HG03095 (cell line): ENCODE measurements around the gene IL26.

Experiments used
- ATAC-seq: cut with Tn5 transposase; IDR thresholded peaks from one replicate; pipeline ENCODE4 v1.9.1; 2021; ENCODE audit warnings: moderate library complexity; ENCODE audit not compliant: unreplicated experiment

IL26 gene, protein sequence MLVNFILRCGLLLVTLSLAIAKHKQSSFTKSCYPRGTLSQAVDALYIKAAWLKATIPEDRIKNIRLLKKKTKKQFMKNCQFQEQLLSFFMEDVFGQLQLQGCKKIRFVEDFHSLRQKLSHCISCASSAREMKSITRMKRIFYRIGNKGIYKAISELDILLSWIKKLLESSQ

DNA sequence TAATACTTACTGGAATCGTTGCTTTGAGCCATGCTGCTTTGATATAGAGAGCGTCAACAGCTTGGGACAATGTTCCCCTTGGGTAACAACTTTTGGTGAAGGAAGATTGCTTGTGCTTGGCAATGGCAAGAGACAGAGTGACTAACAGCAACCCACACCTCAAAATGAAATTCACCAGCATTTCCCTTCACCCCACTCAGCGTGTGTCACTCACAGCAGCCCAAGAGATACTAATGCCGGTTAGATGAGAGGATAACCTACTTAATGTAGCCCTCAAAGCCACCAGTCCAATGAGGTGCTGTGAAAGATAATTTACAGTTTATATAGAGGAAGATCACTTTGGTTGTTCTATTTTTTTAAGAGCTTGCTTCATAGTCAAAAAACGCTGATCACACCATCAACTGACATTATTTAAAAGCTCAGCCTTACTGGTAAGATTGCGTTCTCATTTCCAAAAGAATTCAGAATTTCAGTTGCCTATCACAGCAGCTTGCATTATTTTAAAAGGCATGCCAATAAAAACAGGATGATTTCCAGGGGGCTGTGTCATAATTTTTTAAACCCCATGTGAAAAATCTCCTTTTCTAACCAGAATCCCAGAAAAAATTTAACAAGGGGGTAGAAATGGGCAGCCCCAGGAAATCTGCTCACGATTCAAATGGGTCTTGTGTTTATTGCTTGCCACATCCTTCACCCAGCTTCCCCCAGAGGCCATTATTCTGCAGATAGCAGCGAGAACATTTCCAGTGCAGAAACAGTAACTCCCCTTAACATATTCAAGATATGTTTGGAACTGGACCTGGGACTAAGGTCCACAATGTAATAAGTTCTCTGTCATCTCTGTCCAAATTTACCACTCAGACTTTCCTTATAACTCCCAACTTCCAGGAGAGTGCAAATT lies at the start of gene IL26:
Gene IL26, minus strand, starts transcription at position 235 of the 901 bp plus-strand sequence. Its CDS starts 54 bp downstream, at position 181.
- no peak for ATAC-seq

DNA sequence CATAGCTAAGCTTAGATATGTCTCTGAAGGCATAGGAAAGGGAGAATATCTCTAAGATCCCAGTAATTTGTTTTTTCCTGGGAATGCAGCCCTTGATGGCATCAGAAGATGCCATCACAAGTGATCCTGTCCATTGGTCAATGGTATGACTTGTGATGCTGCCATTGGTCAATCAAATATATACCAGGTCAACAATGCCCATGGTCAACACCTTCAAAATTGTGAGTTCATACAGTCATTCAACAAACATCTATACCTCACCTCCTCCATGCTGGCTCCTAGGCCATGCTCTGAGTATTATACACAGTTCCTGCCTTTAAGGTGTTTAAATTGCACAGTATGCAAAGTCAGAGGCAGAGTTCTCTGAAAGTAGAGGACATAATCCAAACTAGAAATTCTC lies 47.1 kb upstream of the IL26 start:
- no peak for ATAC-seq

DNA sequence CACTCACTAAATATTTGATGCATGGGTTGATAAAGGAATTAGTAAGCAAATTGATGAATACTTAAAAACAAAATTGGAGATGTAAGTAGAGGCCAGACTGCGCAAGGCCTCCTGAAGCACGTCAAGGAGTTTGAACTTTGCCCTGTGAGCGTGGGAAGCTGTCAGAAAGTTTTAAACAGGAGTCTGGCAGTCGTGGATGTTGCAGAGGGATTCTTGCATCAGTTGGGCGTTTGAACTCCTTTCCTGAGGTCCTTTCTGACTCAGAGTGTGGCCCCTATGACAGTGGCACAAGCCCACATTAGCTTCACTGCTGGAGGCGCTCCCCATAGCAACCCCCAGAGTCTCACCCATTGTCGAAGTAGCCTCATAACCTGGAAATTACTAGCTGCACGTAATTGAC lies 45.7 kb upstream of the IL26 start:
- ATAC-seq = no peak

DNA sequence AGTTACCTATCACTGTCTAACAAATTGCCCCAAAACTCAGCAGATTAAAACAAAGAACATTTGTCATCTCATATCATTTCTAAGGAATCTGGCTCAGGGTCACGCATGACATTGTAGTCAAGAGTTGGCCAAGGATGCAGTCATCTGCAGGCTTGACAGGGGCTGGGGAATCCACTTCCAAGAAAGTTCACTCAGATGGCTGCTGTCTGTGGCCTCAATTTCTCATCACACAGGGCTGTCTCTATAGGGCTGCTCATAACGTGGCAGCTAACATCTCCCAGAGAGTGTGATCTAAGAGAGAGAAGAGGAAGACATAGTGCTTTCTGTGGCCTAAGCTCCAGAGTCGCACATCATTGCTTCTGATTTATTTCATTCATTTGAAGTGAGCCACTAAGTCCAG lies 44.7 kb upstream of the IL26 start:
- ATAC-seq = no peak

DNA sequence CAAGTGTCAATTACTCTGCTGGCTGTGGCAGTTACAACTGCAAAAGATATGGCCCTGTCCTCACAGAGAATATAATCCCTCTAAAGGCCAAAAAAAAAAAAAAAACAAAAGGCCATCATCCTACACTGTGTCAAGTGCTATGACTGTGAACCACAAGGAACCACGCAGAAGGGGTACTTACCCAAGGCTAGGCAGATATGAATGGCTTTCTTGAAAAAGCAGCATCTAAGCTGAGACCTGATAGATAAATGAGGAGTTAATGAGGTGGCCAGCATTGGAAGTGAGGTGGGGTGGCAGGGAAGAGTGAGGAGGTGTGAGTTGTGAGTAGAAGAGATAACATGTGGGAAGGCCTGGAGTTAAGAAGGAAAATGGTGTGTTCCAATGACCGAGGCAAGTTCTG lies 44.2 kb upstream of the IL26 start:
- ATAC-seq = no peak

DNA sequence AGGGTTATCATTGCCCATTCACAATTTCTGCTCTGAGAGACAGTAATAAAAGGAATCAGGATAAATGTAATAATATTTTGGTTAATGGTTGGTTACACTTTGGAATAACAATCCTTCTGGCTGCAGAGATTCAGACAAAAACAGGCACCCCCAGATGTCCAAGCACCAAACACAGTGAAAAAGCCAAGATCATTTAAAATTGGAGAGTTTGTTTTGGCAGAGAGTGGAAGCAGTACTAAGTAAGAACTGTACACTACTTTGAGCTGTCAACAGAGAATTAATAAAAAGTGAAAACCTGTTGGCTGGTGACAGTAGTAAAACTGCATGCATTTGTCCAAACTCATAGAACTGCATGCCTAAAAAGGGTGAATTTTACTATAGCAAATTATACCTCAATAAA lies 43.4 kb upstream of the IL26 start:
- ATAC-seq = no peak

DNA sequence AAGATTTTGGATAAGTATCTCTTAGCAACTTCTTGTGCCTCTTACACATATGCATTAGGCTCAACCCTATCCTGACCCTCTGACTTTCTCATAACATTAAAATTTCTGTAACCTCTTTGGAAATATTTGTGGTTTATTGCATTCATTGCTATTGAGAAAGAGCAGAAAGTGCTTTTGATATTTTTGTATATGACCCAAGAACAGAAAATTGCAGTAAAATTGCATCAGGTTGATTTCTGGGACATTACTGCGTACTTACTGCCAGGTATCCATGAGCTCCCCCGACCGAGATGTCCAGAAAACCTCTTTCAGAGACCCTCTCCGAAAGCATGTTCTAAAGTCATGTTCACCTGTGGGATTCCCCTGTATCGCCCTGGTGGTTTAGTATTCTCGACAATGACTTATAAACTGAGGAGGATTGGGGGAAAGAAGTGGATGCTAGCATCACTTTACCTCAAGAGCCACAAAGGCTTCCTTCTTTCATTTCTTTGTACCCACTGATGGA lies 42.3 kb upstream of the IL26 start:
- no peak for ATAC-seq

DNA sequence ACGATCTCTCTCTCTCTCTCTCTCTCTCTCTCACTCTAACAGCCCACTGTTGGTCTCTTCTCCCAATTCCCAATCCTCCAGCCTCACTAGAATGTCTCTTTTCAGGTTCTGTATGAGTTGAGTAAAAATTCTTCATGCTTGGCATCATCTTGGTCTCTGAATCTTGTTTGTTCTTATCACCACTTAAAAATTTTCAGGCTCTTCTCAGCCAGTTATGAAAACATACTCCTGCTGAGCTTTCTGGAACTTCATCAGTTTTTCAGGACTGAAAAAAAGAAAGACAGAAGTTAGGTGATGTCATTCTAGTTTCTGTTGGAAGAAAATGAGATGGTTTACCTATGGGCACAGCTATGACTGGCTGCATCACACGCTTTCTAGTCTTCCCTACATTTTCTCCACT lies 39.2 kb upstream of the IL26 start:
- no peak for ATAC-seq

DNA sequence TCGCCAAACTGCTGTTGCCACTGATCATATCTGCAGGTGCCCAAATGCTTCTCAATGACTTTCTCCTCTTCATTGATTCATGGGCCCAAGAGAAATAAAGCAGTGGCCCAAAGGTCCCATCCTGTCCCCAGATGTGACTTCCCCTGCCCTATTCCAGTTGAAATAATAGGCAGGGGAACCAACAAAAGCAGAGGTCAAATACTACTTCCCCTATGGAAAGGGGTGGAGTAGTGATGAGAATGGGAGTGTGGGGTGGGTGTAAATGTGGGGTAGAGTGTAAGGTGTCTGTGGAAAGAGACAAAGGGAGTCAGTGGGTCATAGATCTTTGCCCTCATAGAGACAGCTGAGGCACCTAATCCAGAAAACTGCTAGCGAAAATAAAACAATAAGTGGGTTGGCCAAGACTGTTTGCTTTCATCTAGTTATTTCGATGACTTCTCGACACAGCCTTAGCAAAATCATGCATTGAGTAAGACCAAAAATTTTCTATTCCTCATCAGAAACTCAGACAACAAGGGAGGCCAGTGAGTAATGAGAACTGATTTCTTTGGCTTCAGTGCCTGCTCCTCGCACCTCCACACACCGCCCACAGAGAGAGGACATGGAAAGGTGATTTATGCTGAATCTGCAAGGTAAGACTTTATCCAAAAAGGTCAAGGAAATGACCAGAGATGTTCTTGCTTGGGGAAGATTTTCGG lies 38.7 kb upstream of the IL26 start:
- no peak for ATAC-seq

DNA sequence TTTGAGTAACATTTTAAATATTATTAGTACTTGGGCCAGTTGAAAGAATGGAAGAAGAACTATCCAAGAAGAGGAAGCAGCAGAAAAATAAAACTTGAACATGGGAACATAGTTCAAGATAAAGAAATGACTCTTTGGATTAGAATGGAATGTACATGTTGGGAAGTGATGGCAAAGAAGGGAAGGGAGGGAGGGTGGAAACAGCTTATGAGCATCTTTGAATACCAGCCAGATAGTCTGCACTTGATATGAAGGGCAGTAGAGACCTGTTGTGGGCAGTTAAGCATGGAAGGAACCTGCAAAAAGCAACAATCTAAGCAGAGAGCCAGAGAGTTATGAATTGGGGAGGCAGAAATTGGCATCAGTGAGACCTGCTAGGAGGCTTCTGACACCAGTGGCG lies 37.8 kb upstream of the IL26 start:
- ATAC-seq = no peak

DNA sequence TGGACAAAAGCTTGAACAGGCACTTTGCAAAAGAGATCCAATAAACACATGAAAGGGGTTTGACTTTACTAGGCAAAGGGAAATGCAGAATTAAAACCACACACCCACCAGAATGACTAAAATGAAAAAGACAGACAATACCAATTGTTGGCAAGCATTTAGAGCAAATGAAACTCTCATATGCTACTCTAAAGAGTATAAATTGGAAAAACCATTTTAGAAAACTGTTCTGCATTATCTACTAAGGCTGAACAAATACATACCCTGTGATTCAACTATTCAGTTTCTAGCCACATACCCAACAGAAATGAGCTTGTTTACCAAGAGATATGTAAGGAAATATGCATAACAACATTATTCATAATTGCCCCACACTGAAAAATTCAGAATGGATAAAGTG lies 36.3 kb upstream of the IL26 start:
- no peak for ATAC-seq

DNA sequence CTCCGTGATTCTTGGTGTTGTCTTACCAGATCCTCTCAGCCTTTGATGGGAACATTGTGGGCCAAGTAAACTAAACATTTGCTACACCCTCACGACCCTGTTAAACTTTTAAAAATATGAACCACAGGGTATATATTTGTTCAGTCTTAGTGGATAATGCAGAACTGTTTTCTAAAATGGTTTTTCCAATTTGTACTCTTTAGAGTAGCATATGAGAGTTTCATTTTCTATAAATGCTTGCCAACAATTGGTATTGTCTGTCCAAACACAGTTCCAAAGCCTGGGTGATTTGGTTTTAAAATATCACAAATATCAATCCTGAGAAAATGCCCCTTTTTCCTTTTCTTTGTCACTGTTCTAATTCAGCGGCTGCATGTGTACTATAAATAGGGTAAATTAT lies 34.5 kb upstream of the IL26 start:
- ATAC-seq = no peak

DNA sequence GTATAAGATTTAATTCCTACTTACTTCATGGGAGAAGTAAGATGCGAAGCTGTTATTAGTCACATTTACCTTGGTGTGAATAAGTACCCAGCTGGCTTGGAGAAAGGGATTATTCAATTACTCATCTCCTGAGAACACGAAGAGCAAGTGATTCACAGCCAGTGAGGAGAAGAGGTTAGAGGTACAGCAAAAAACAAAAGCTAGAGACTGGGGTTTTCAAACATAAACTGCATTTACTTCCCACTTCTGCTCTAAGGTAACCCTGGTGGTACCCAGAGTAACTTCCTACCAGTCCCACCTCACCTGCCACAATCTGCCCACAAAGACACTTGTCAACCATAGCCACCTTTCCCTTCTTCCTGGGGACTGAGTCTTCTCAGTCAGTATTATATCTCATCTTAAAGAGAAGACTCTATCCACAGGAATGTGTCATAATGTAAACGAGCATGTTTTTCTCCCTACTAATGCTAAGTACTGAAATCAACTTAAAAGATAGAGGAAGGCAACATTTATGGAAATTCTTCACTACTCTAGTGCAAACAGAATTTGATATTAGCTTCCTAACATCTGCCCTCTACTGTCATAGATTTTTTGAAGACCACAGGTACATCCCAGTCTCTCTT lies 33.8 kb upstream of the IL26 start:
- no peak for ATAC-seq

DNA sequence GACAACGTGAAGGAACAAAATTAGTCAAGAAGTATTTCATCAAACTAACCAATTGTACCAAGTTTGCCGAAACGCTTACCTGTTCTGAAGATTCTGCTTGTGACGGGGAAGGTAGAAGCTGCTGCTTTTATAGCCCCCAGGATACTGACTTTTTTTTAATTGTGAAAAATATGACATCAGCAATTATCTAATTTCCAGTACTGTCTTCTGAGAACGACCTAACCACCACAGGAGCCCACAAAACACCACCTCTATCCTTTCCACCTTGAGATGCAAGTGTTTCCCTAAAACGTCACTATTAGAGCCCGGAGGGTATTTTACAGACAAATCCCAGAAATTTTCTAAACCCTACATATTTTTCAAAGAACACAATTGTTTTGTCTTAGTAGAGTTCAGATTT lies 27.9 kb upstream of the IL26 start, which contains the start of gene IL22:
Gene IL22, minus strand, starts transcription at position 101 of the 400 bp plus-strand sequence. CDS start 156 bp downstream, outside the sequence.
- ATAC-seq = no peak

DNA sequence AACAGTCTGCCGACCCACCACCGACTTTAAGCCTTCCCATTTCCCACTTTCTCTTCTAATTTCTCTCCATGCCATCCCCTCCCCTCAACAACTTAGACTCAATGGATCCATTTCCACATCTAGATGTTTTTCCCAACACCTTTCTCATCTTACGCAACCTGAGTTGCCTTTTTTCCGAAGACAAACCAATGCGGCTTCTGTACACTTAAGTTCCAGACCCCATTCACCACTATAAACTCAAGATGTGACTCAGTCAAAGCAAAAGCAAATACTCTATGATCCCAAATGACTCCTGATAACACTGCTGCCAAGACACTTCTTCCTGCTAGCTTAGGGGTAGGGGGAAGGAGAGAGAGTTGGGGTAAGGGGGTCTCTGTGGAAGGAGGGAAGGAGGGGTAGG lies 26.5 kb upstream of the IL26 start:
- ATAC-seq = no peak

DNA sequence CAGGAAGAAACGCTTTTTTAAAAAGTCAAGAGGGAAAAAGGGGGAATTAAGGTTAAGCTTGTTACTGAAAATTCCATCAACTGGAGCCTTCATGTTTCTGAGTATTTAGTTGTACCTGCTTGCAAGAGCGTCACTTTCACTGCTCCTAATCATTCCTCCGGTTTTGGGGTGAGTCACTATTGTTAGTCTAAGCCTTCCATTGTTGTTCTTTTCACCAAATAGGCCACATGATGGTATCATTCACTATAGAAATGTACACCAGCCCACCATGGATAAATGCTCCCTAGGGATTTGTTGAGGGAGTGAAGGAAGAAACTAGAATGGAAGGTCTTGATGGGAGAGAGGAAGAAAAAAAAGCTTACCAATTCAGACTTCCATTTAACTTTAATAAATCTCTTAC lies 24.8 kb upstream of the IL26 start:
- no peak for ATAC-seq

DNA sequence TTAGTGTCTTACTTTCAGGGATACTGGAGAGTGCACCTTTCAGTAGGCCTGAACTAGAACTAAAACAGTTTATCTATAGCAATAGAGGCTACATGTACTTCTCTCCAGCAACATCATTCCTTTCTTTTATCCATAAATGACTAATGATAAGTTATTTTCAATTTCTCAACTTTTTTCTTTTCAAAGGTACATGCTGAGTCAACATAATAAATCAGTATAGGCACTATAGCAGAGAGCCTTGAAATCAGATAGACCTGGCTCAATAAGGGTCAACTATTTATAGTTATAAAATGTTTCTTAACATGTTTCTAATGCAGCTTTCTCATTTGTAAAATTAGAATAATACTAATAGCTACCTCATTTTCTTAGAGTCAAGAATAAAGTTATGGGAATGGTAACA lies 22.2 kb upstream of the IL26 start:
- no peak for ATAC-seq

DNA sequence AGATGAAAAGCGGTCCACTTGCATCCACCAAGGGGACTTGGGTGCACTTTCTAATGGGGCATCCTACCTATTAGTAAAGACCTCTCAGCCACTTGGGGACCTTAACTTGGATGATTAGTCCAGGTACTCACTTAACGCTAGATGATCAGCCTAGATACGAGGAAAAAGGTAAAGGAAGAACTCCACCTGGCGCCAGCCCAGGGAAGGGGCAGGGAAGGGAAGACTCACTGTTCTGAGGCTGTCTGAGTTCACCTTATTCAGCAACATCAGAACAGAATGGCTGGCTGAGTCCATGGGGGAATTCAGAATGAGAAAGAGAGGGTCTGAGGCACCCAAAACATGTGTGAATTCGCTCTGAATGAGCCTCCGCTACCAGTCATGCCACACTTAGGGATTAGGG lies 20.7 kb upstream of the IL26 start:
- ATAC-seq = no peak

DNA sequence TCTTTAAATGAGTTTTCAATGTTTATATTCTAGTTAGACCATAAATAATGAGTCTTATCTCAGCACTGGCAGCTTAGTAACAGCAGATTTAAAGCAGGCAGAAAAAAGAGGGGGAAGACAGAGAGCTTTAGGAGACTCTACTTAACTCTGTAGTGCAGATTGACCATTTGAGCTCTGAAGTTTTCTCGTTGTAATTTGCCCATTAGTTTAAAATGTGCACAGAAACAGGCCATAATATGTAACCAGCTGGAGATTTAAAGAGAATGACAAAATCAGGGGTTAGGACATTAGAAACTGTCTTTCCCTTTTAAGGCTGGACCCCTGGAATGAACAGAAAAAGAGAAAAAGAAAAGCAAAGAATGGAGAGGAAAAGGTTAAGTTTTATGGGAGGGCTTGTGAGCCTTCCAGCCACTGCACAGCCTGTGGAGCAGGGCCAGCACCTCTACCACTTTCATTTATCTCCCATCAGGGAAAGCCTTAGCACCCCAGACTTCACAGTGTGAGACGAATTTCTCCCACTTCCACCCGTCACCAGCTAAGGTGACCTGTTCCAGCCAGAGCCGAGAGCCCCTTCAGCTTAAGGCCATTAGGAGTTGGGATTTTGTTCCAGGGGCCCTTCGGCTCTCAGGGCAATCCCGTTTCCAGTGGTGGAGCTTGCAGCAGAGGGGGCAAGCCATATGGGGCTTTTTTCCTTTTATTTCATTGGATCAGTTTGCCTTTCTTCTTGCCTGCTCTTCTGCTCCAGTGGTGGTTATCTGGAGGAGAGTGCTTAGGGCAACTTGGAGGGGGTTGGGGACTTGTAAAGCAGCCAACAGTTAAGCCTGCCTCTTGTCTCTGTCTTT lies 19.8 kb upstream of the IL26 start:
- ATAC-seq = no peak

DNA sequence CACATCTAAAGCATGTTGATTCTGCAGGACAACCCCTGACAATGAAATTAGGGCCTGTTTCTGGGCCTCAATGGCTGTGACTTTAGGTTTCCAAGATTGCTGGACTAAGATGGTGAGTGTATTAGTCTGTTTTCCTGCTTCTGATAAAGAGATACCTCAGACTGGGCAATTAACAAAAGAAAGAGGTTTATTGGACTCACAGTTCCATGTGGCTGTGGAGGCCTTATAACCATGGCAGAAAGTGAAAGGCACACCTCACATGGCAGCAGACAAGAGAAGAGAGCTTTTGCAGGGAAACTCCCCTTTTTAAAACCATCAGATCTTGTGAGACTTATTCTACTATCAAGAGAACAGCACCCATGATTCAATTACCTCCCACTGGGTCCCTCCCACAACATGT lies 17.2 kb upstream of the IL26 start:
- ATAC-seq = no peak
